Lower leg skin (tissue), 3 donors: ENCODE measurements around the gene CCDC186.

Source experiments
- POLR2A ChIP-seq, 2 donors: fragments of 450-650 bp; IDR thresholded peaks; one replicate each; pipeline ENCODE4 v1.6.1; 2016 to 2017; ENCODE audit warnings: antibody characterized with exemption in 2 of 2, mild to moderate bottlenecking in 1 of 2, moderate library complexity in 1 of 2
- TF ChIP-seq, protein P1 (sequence below), 3 donors: fragments of 450-650 bp; IDR thresholded peaks; one replicate each; pipeline ENCODE4 v1.5.1; 2016; ENCODE audit warnings: antibody characterized with exemption in 3 of 3, mild to moderate bottlenecking in 3 of 3, moderate library complexity in 2 of 3

- TF ChIP-seq, protein P1, sequence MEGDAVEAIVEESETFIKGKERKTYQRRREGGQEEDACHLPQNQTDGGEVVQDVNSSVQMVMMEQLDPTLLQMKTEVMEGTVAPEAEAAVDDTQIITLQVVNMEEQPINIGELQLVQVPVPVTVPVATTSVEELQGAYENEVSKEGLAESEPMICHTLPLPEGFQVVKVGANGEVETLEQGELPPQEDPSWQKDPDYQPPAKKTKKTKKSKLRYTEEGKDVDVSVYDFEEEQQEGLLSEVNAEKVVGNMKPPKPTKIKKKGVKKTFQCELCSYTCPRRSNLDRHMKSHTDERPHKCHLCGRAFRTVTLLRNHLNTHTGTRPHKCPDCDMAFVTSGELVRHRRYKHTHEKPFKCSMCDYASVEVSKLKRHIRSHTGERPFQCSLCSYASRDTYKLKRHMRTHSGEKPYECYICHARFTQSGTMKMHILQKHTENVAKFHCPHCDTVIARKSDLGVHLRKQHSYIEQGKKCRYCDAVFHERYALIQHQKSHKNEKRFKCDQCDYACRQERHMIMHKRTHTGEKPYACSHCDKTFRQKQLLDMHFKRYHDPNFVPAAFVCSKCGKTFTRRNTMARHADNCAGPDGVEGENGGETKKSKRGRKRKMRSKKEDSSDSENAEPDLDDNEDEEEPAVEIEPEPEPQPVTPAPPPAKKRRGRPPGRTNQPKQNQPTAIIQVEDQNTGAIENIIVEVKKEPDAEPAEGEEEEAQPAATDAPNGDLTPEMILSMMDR (IDR thresholded peaks at IDR 0.05), result no peak
- no peak for TF ChIP-seq POLR2A (IDR thresholded peaks at IDR 0.05)
These were observed 14.0 kb upstream of the CCDC186 start for GRCh38 chr10:114188001-114188400.
